H1 (cell line): ENCODE data around the gene STT3A. TPM values are rescaled to one million over a fixed set of nuclear protein-coding genes. Genes with fewer than 3 reads are reported as not detected.
A peak's percentile ranks its signal among the peaks of the same experiment; 100 is the strongest.

Source experiments
- CTCF ChIA-PET: fragments of 300-600 bp; sonication (Branson Sonifier 250); formaldehyde crosslinking; loops from one replicate; lab custom pipeline; 2021; ENCODE audit not compliant: partially characterized antibody; lab: Charles Lee
- POLR2A ChIA-PET: fragments of 300-600 bp; sonication (Branson Sonifier 250); formaldehyde crosslinking; loops from one replicate; lab custom pipeline; 2021; ENCODE audit warnings: inconsistent platforms; ENCODE audit not compliant: partially characterized antibody; lab: Charles Lee
- DNase-seq, 2 experiments: peaks; one replicate each; pipeline versions ENCODE4 v3.0.0 to v3.0.0-alpha.2; 2010 to 2022; ENCODE audit warnings: low spot score in 2 of 2, low read depth in 1 of 2, mixed read lengths in 1 of 2
- FAIRE-seq: peaks from 2 replicates; lab custom pipeline; 2011; peaks lifted over from hg19 to GRCh38; lab: Jason Lieb, UNC
- H2AFZ ChIP-seq: 2 replicates; pipeline ENCODE4 v1.8.1; 2012; ENCODE audit warnings: low read length, inconsistent platforms
- H2AK5ac ChIP-seq: 2 replicates; pipeline ENCODE4 v1.6.1; 2013; ENCODE audit warnings: low read depth, low read length
- H2BK120ac ChIP-seq: replicated peaks from 2 replicates; pipeline ENCODE3; 2013; ENCODE audit warnings: low read depth, low read length, inconsistent platforms
- H2BK12ac ChIP-seq: 2 replicates; pipeline ENCODE4 v1.6.1; 2013; ENCODE audit warnings: low read depth, low read length
- H2BK15ac ChIP-seq: 2 replicates; pipeline ENCODE4 v1.6.1; 2013; ENCODE audit warnings: low read length
- H2BK20ac ChIP-seq: 2 replicates; pipeline ENCODE4 v1.6.1; 2013; ENCODE audit warnings: low read length
- H2BK5ac ChIP-seq: 2 replicates; pipeline ENCODE4 v1.6.1; 2013; ENCODE audit warnings: low read depth, low read length
- H3K14ac ChIP-seq: 2 replicates; pipeline ENCODE4 v1.6.1; 2013; ENCODE audit warnings: inconsistent platforms; ENCODE audit not compliant: insufficient read length
- H3K18ac ChIP-seq: 2 replicates; pipeline ENCODE4 v1.6.1; 2013; ENCODE audit warnings: low read length; ENCODE audit errors: extremely low read depth
- H3K23ac ChIP-seq: 2 replicates; pipeline ENCODE4 v1.6.1; 2013; ENCODE audit warnings: inconsistent platforms; ENCODE audit not compliant: insufficient read length
- H3K23me2 ChIP-seq: 2 replicates; pipeline ENCODE4 v1.6.1; 2013; ENCODE audit warnings: low read depth, low read length
- H3K27ac ChIP-seq: 2 replicates; pipeline ENCODE4 v1.6.1; 2011; ENCODE audit warnings: low read depth, low read length, inconsistent platforms
- H3K27me3 ChIP-seq, 4 experiments: replicated peaks in 1 of 4; 1 replicate in 1 of 4; 2 replicates in 3 of 4; pipeline versions ENCODE4 v1.6.1 to v1.8.1; 2011 to 2013; ENCODE audit warnings: low read length in 3 of 4, mild to moderate bottlenecking in 3 of 4, inconsistent platforms in 2 of 4, mixed read lengths in 2 of 4, moderate library complexity in 1 of 4; ENCODE audit not compliant: control insufficient read depth in 3 of 4, insufficient read depth in 3 of 4; ENCODE audit errors: extremely low read depth in 1 of 4
- H3K36me3 ChIP-seq, 4 experiments: 2 replicates each; pipeline versions ENCODE4 v1.6.1 to v1.8.1; 2011 to 2013; ENCODE audit warnings: mild to moderate bottlenecking in 4 of 4, low read length in 3 of 4, moderate library complexity in 2 of 4, control low read depth in 1 of 4, inconsistent platforms in 1 of 4; ENCODE audit not compliant: insufficient read depth in 4 of 4, control insufficient read depth in 2 of 4
- H3K4ac ChIP-seq: replicated peaks from 2 replicates; pipeline ENCODE3; 2013; ENCODE audit warnings: low read length, low read depth, mixed read lengths, inconsistent platforms; ENCODE audit not compliant: insufficient read length
- H3K4me1 ChIP-seq, 4 experiments: replicated peaks in 1 of 4; 1 replicate in 1 of 4; 2 replicates in 3 of 4; pipeline versions ENCODE4 v1.6.1 to v1.8.1; 2011 to 2013; ENCODE audit warnings: low read length in 3 of 4, inconsistent platforms in 2 of 4, mixed read lengths in 1 of 4; ENCODE audit not compliant: insufficient read depth in 4 of 4, control insufficient read depth in 3 of 4
- H3K4me2 ChIP-seq, 2 experiments: 2 replicates each; pipeline versions ENCODE4 v1.6.1 to v1.8.1; 2011 to 2013; ENCODE audit warnings: low read depth in 2 of 2, low read length in 2 of 2, control low read depth in 1 of 2, inconsistent platforms in 1 of 2, mild to moderate bottlenecking in 1 of 2; ENCODE audit not compliant: insufficient read depth in 1 of 2
- H3K4me3 ChIP-seq, 4 experiments: fragments of 200-600, 300-600 bp in 1 of 4; sonication (generic), shearing (Covaris generic), sonication (Bioruptor Twin) in 1 of 4; 2 replicates each; pipeline versions ENCODE4 v1.5.1 to v1.8.1; 2011 to 2016; ENCODE audit warnings: low read length in 4 of 4, low read depth in 3 of 4, control low read depth in 2 of 4, inconsistent platforms in 2 of 4, mild to moderate bottlenecking in 2 of 4, mixed read lengths in 1 of 4, moderate library complexity in 1 of 4; ENCODE audit not compliant: insufficient read depth in 2 of 4; ENCODE audit errors: extremely low read depth in 1 of 4
- H3K56ac ChIP-seq: replicated peaks from 2 replicates; pipeline ENCODE3; 2013; ENCODE audit warnings: low read depth, mild to moderate bottlenecking, mixed read lengths, low read length, inconsistent platforms; ENCODE audit not compliant: insufficient read length
- H3K79me1 ChIP-seq: 2 replicates; pipeline ENCODE4 v1.6.1; 2013; ENCODE audit warnings: low read depth, low read length, control low read depth
- H3K79me2 ChIP-seq, 2 experiments: 2 replicates each; pipeline versions ENCODE4 v1.6.1 to v1.8.1; 2012 to 2013; ENCODE audit warnings: low read length in 2 of 2, mild to moderate bottlenecking in 2 of 2, inconsistent platforms in 1 of 2; ENCODE audit not compliant: insufficient read depth in 2 of 2, control insufficient read depth in 1 of 2
- H3K9ac ChIP-seq, 4 experiments: replicated peaks in 1 of 4; 1 replicate in 1 of 4; 2 replicates in 3 of 4; pipeline versions ENCODE4 v1.6.1 to v1.8.1; 2011 to 2013; ENCODE audit warnings: low read depth in 3 of 4, low read length in 3 of 4, control low read depth in 2 of 4, mild to moderate bottlenecking in 2 of 4, moderate library complexity in 2 of 4, inconsistent platforms in 1 of 4; ENCODE audit errors: extremely low read depth in 1 of 4
- H3K9me3 ChIP-seq, 2 experiments: 2 replicates each; pipeline versions ENCODE4 v1.6.1 to v1.8.1; 2012 to 2013; ENCODE audit warnings: mild to moderate bottlenecking in 2 of 2, moderate library complexity in 2 of 2, control low read depth in 1 of 2, inconsistent platforms in 1 of 2, low read depth in 1 of 2, low read length in 1 of 2, mixed read lengths in 1 of 2; ENCODE audit not compliant: insufficient read depth in 2 of 2
- H4K20me1 ChIP-seq, 2 experiments: replicated peaks in 1 of 2; 2 replicates each; pipeline versions ENCODE3 to v1.8.1; 2011 to 2013; ENCODE audit warnings: inconsistent platforms in 2 of 2, low read length in 2 of 2, mild to moderate bottlenecking in 1 of 2; ENCODE audit not compliant: insufficient read depth in 2 of 2, control insufficient read depth in 1 of 2
- H4K5ac ChIP-seq: 2 replicates; pipeline ENCODE4 v1.6.1; 2013; ENCODE audit warnings: low read length, low read depth, mixed read lengths, inconsistent platforms; ENCODE audit not compliant: insufficient read length
- H4K8ac ChIP-seq: 2 replicates; pipeline ENCODE4 v1.8.0; 2013; ENCODE audit warnings: mild to moderate bottlenecking, moderate library complexity, low read length, inconsistent platforms; ENCODE audit not compliant: insufficient read depth; ENCODE audit errors: extremely low read depth
- H4K91ac ChIP-seq: replicated peaks from 2 replicates; pipeline ENCODE3; 2013; ENCODE audit warnings: low read length, mixed read lengths, inconsistent platforms; ENCODE audit not compliant: insufficient read length
- ASH2L ChIP-seq: fragments of 200-600, 300-600 bp; sonication (generic); IDR thresholded peaks from one replicate; pipeline ENCODE4 v1.7.1; 2017; ENCODE audit warnings: low read length
- CBX5 ChIP-seq: fragments of 300-800, 300-1000 bp; sonication (generic); IDR thresholded peaks from 2 replicates; pipeline ENCODE4 v1.7.1; 2016; ENCODE audit warnings: antibody characterized with exemption, low read length, low read depth
- KDM4A ChIP-seq: IDR thresholded peaks from one replicate; pipeline ENCODE4 v1.7.1; 2012; ENCODE audit warnings: low read depth, mild to moderate bottlenecking, moderate library complexity, low read length, inconsistent platforms; ENCODE audit not compliant: severe bottlenecking
- PHF8 ChIP-seq: fragments of 200-600 bp; sonication (generic); conservative IDR thresholded peaks from 2 replicates; pipeline ENCODE4 v1.7.1; 2012; ENCODE audit warnings: low read depth, mild to moderate bottlenecking, inconsistent platforms, low read length, moderate library complexity
- POLR2AphosphoS5 ChIP-seq: IDR thresholded peaks from 2 replicates; pipeline ENCODE4 v1.6.1; 2011; ENCODE audit warnings: low read depth, low read length
- RFX5 ChIP-seq: IDR thresholded peaks from 2 replicates; pipeline ENCODE4 v1.6.1; 2011; ENCODE audit warnings: low read depth, low read length, improper control_type of control experiment, borderline replicate concordance
- SP4 ChIP-seq: IDR thresholded peaks from 2 replicates; pipeline ENCODE4 v1.6.1; 2012; ENCODE audit warnings: low read length, inconsistent platforms
- TBP ChIP-seq: IDR thresholded peaks from 2 replicates; pipeline ENCODE4 v1.6.1; 2011; ENCODE audit warnings: low read depth, low read length, improper control_type of control experiment
- TEAD4 ChIP-seq: IDR thresholded peaks from 2 replicates; pipeline ENCODE4 v1.6.1; 2012; ENCODE audit warnings: low read depth, low read length, inconsistent platforms, mixed read lengths
- WGBS, 2 experiments: shearing (Covaris generic) in 1 of 2; methylation state at CpG; one replicate each; pipeline versions ENCODE4 v1.1.6 to v1.1.7; 2013 to 2015; ENCODE audit warnings: low lambda C conversion rate in 2 of 2, mixed read lengths in 2 of 2, inconsistent platforms in 1 of 2, low coverage in 1 of 2, missing lambda C conversion rate in 1 of 2; ENCODE audit not compliant: insufficient replicate concordance in 2 of 2, insufficient coverage in 1 of 2, insufficient read length in 1 of 2; ENCODE audit errors: extremely low coverage in 1 of 2, missing lambda C conversion rate in 1 of 2; 5-methylcytosine and 5-hydroxymethylcytosine counted together
- polyA plus RNA-seq, 7 experiments: library from polyadenylated mRNA; depleted of rRNA in 3 of 7; stranded (reverse) in 5 of 7; unstranded in 2 of 7; fragments of >200 nt in 5 of 7; fragments of 200-250 nt in 2 of 7; gene quantifications; 1 replicate in 5 of 7; 2 replicates in 1 of 7; 4 replicates in 1 of 7; pipeline versions ENCODE4 v1.2.1 to v1.2.3, GENCODE V29; 2011 to 2013; ENCODE audit warnings: missing spikeins in 2 of 7, mixed read lengths in 2 of 7
- total RNA-seq: library from RNA; stranded (reverse); fragmentation: NEBNext Ultra II Directional; extraction: Animal tissue kit (Norgen Biotek cat#: 25700); gene quantifications from 2 replicates; pipeline ENCODE4 v1.2.1, GENCODE V29; 2021
- TF ChIP-seq, protein P1 (sequence below): IDR thresholded peaks from 2 replicates; pipeline ENCODE4 v1.6.1; 2011; ENCODE audit warnings: low read depth, mild to moderate bottlenecking, low read length; ENCODE audit not compliant: insufficient read depth
- TF ChIP-seq, protein P2 (sequence below): IDR thresholded peaks from 2 replicates; pipeline ENCODE4 v1.6.1; 2012; ENCODE audit warnings: inconsistent platforms

STT3A gene
- total and polyA plus RNA-seq, 2 of the 8 experiments (the other 6 are each of a cell fraction or from before 2014, with no cell fraction given) = 173 to 211 TPM

DNA sequence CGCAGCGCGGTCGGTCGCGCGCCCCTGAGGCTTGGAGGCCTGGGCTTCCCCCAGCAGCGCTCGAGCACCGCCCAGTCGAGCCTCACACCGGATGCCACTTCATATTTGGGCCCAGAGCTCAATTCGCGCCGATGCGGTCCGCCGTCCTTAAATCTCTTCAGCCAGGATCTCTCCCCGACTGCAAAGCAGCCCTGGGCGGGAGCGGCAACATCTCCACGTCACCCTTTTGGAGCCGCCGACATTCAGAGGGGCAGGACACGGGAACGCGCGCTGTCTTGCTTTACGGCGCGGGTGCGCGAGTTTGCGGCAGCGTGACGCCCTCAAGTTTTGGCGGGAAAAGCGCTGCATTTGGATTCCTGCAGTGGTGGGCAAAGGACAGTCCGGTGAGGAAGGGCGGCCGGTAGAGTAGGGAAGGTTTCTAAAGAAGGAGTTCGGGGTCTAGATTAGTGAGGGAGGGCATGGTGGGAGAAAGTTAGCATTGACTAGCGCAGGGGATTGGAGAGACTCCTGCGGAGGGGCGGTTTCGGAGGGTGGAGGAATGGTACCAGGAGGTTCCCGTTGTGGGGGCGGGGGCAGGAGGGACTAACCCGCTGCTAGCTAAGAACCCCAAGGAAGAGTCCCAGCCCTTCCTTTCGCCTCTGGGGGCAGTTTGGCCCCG, 33.1 kb downstream of the STT3A start:
- peak overlapping the region; percentile 90 for H4K5ac ChIP-seq
- H4K8ac ChIP-seq = peak overlapping the region; percentile 98
- H3K27ac ChIP-seq = peak overlapping the region; percentile 98
- peaks cover 0 to 5% (median 2%) of the 10 kb centered on the region in 4 experiments; a peak in 3 of 7 replicates for H3K4me1 ChIP-seq
- WGBS, 2 experiments = 2% methylated on average over 48 of the region's 51 CpGs; no CpG with 5 or more reads in 1 of the 2 experiments
- ChIA-PET CTCF (interaction anchor here (0.6 to 1.4 kb wide), 5 partner anchors 9 to 690 kb away, joined by 3 to 4 read pairs (median 3); no protein-coding TSS in a partner anchor), POLR2A (interaction anchor here (0.7 to 4.0 kb wide), 28 partner anchors 9 to 436 kb away, joined by 3 to 49 read pairs (median 4); partner anchors contain the start of genes EI24, FEZ1, HYLS1 and PUS3)
- DNase-seq (peak; percentile 85 to 96), FAIRE-seq (peak; percentile 7)
- H3K4me3 ChIP-seq = peak overlapping the region; percentile 82 to 97 (median 92)
- H4K20me1 ChIP-seq = no peaks in the 10 kb centered on the region
- H3K56ac ChIP-seq = peak overlapping the region; percentile 91
- no peak overlapping the region; the same call in 1 of the 2 replicates for H2BK15ac ChIP-seq
- peak overlapping the region; percentile 75 to 86 for H3K4me2 ChIP-seq
- H2BK120ac ChIP-seq = no peak overlapping the region
- peak overlapping the region; percentile 94 for H2BK5ac ChIP-seq
- no peak overlapping the region for H2BK20ac ChIP-seq
- H3K23ac ChIP-seq = no peak overlapping the region
- H3K4ac ChIP-seq = no peak overlapping the region
- H2AK5ac ChIP-seq = no peak overlapping the region
- H3K9ac ChIP-seq = peak overlapping the region; percentile 92 to 99 (median 96)
- H2AFZ ChIP-seq = peak overlapping the region; percentile 44; the same call in 1 of the 2 replicates
- H3K79me1 ChIP-seq = no peaks in the 10 kb centered on the region; the same call in 1 of the 2 replicates
- H3K14ac ChIP-seq = no peak overlapping the region
- peak overlapping the region; percentile 45 for H4K91ac ChIP-seq
- peak overlapping the region; percentile 93; the same call in 1 of the 2 replicates for H3K18ac ChIP-seq
- H3K23me2 ChIP-seq = peaks cover 4% of the 10 kb centered on the region
- H3K79me2 ChIP-seq = peaks cover 8 to 35% of the 10 kb centered on the region in 2 experiments; a peak in 3 of 4 replicates
- no peaks in the 10 kb centered on the region for H3K9me3 ChIP-seq
- H3K27me3 ChIP-seq = no peaks in the 10 kb centered on the region
- peaks cover 4 to 48% (median 25%) of the 10 kb centered on the region in 4 experiments for H3K36me3 ChIP-seq
- H2BK12ac ChIP-seq = peak overlapping the region; percentile 91; the same call in 1 of the 2 replicates
- TF ChIP-seq, protein P1, sequence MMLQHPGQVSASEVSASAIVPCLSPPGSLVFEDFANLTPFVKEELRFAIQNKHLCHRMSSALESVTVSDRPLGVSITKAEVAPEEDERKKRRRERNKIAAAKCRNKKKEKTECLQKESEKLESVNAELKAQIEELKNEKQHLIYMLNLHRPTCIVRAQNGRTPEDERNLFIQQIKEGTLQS = peak; percentile 78
- TF ChIP-seq ASH2L = peak; percentile 99
- peak; percentile 89 for TF ChIP-seq POLR2AphosphoS5
- TF ChIP-seq KDM4A = peak; percentile 36
- peak; percentile 96 for TF ChIP-seq TBP
- TF ChIP-seq PHF8 = peak; percentile 76
- no peak for TF ChIP-seq RFX5
- TF ChIP-seq TEAD4 = peak; percentile 70; the same call in 1 of the 2 replicates
- TF ChIP-seq, protein P2, sequence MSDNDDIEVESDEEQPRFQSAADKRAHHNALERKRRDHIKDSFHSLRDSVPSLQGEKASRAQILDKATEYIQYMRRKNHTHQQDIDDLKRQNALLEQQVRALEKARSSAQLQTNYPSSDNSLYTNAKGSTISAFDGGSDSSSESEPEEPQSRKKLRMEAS = peak; percentile 72
- TF ChIP-seq CBX5 = no peak
- 0 out of 2 replicates have a peak, but pooled peaks have one; percentile 64 for TF ChIP-seq SP4
